LNCaP clone FGC (cell line): ENCODE results near the gene ZZZ3.

Source experiments
- DNase-seq: peaks from one replicate; pipeline ENCODE4 v3.0.0-alpha.2; 2011; ENCODE audit warnings: low read depth
- H3K4me3 ChIP-seq: 2 replicates; pipeline ENCODE4 v1.5.1; 2011; ENCODE audit warnings: mild to moderate bottlenecking, low read depth, low read length, control low read depth
- TF ChIP-seq, protein P1 (sequence below): IDR thresholded peaks from 2 replicates; pipeline ENCODE4 v1.5.1; 2012; ENCODE audit warnings: mild to moderate bottlenecking; ENCODE audit not compliant: control insufficient read depth, insufficient read depth; ENCODE audit errors: extremely low read depth

The ZZZ3 gene

DNA sequence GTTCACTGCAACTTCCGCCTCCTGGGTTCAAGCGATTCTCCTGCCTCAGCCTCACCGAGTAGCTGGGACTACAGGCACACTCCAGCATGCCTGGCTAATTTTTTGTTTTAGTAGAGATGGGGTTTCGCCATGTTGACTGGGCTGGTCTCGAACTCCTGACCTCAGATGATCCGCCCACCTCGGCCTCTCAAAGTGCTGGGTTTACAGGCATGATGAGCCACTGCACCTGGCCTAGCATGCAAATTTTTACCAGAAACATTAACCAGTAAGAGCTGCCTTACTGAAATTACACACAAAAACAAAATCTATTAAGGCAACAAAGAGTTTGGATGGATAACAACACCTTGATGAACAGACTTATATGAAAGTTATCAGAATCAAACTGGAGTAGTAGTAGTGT lies 12.1 kb downstream of the ZZZ3 start:
- H3K4me3 ChIP-seq: no peak overlapping the region
- TF ChIP-seq, protein P1, sequence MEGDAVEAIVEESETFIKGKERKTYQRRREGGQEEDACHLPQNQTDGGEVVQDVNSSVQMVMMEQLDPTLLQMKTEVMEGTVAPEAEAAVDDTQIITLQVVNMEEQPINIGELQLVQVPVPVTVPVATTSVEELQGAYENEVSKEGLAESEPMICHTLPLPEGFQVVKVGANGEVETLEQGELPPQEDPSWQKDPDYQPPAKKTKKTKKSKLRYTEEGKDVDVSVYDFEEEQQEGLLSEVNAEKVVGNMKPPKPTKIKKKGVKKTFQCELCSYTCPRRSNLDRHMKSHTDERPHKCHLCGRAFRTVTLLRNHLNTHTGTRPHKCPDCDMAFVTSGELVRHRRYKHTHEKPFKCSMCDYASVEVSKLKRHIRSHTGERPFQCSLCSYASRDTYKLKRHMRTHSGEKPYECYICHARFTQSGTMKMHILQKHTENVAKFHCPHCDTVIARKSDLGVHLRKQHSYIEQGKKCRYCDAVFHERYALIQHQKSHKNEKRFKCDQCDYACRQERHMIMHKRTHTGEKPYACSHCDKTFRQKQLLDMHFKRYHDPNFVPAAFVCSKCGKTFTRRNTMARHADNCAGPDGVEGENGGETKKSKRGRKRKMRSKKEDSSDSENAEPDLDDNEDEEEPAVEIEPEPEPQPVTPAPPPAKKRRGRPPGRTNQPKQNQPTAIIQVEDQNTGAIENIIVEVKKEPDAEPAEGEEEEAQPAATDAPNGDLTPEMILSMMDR: no peak
- no peak for DNase-seq

DNA sequence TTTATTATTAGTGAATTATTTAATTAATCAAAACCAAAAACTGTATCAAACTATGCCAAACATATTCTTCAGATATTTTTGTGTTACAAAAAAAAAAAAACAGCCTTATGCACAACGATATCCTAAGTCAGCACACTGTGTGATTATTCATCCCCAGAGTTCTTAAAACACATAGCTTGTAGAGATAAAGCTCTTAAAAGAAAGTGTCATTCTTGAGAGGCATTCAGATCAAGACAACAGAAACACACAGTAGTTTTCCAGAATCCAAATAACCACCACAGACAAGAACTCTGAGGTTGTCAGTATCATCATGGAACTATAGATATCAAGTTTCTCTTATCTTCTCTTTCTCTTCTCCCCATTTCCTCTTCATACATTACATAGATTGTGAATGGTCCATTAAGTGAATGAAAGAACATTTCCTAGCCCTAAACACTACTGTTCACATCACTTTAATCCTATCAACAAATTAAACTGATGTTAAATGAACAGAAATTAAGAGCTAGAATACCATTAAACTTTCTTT lies 13.5 kb downstream of the ZZZ3 start:
- TF ChIP-seq, protein P1: no peak

DNA sequence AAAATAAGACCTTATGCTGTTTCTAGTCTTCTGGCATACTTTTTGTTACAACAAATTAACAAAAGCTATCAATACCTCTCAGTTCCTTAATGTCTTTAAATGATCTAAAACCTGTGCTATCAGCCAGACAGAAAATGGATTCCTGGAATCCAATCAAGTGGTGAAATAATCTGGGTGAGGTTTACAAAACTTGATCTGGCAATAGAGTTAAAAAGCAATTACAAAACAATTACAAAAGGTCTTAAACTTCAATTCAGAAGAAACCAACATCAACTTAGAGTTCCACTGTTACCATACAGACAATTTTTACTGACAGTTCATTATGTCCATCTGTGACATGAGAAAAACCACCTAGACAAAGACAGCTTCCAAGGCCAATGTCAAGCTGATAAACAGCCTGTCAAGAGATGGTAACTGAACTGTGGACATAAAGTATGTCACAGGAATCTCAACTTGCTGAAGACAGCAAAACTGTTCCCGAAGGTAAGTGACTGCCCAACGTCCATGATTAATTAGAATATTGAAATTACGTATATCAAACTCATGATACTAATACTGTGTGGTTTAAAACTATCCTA lies 17.4 kb downstream of the ZZZ3 start:
- TF ChIP-seq, protein P1: no peak
- no peak overlapping the region for H3K4me3 ChIP-seq
- no peak for DNase-seq

More for the DNA sequence above, 13.5 kb downstream of the ZZZ3 start:
- no peak overlapping the region for H3K4me3 ChIP-seq
- no peak for DNase-seq

DNA sequence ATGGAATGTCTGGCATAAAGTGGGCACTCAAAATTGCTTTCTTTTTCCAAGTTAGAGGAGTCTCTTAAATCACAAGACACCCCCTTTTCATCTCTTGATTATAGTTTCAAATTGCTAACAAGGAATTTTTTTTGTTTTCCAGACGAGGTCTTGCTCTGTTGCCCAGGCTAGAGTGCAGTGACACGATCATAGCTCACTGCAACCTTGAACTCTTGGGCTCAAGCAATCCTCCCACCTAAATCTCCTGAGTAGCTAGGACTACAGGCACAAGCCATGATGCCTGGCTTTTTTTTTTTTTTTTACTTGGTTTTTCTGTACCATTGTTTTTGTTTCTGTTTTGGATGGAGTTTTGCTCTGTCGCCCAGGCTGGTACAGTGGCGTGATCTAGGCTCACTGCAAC lies 20.8 kb downstream of the ZZZ3 start:
- no peak for DNase-seq
- H3K4me3 ChIP-seq: no peak overlapping the region
- TF ChIP-seq, protein P1: no peak

DNA sequence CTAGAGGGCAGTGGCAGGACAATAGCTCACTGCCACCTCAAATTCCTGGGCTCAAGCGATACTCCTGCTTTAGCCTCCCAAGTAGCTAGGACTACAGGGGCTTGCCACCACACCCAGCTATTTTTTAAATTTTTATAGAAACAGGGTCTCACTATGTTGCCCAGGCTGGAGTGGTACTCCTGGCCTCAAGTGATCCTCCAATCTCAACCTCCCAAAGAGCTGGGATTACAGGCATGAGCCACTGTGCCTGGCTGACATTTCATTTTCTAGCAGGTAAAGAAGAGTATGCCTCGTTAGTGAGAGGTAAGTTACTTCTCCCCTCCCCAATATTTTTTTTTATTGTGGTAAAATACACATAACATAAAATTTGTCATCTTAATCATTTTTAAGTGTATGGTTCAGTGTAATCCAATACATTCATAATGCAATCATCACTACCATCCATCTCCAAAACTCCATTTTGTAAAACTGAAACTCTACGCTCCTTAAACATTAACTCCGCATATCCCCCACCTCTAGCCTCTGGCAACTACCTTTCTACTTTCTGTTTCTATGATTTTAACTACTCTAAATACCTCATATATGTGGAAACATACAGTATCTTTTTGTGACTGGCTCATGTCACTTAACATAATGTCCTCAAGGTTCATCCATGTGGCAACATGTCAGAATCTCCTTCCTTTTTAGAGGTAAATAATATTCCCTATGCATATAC lies 22.4 kb downstream of the ZZZ3 start:
- no peak overlapping the region for H3K4me3 ChIP-seq
- TF ChIP-seq, protein P1: no peak
- no peak for DNase-seq

DNA sequence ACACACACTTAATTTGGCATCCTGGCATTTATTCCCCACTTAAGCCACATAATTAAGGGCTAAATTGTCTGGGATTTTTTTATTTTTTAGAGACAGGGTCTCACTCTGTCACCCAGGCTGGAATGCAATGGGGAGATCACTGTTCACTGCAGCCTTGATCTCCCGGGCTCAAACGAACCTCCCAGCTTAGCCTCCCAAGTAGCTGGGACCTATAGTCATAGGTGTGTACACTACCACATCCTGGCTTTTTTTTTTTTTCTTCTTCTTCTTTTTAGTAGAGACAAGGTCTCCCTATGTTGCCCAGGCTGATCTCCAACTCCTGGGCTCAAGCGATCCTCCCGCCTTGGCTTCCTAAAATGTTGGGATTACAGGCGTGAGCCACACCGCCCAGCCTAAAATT lies 24.2 kb downstream of the ZZZ3 start:
- TF ChIP-seq, protein P1: no peak
- H3K4me3 ChIP-seq: no peak overlapping the region
- no peak for DNase-seq
